Astrocyte of the cerebellum (primary cell): ENCODE data around the gene PICALM.
A peak's percentile ranks its signal among the peaks of the same experiment; 100 is the strongest.

Experiments
- DNase-seq: peaks from one replicate; pipeline ENCODE4 v3.0.0-alpha.2; 2011; ENCODE audit warnings: low read depth
- H3K4me3 ChIP-seq: 2 replicates; pipeline ENCODE4 v1.5.1; 2011; ENCODE audit warnings: mild to moderate bottlenecking, low read depth, low read length, moderate library complexity
- CTCF ChIP-seq: IDR thresholded peaks from 2 replicates; pipeline ENCODE4 v1.5.1; 2012; ENCODE audit warnings: low read length, low read depth, moderate library complexity, mild to moderate bottlenecking; ENCODE audit errors: missing control alignments
- in situ Hi-C: cut with HindIII; loops from 2 replicates; pipeline ENCODE4 v1.10.0; 2017; ENCODE audit warnings: low sequenced_read_pairs

PICALM gene

GRCh38 chr11:85945296-85945695 is 123.6 kb downstream of the PICALM start:
- no peak overlapping the region for H3K4me3 ChIP-seq
- no peak for TF ChIP-seq CTCF
- no peak for DNase-seq
- in situ Hi-C loops = no loop called here

DNA sequence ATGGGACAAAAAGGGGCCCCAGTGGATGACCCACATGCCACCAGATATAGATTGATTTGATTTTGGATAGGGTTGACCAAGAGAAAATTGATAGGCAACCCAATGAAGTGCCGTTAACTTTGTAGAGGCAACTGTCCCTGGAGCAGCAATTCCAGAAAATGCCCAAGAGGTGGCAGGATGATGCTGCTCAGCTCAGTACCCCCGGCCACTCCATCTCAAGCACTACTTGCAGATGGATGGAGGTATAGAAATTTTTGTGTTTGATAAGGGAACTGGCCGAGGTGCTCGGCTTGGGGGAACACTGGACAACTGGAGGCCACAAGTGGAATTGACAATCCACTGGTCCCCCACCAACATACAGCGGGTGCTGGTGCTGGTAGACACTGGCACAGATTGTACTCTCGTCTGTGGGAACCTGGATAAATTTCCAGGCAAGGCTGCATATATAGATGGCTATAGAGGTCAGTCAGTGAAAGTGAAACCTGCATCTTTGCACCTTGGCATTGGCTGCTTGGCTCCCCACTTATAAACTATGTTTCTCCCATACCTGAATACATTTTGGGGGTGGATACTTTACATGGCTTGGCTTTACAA is 127.4 kb downstream of the PICALM start:
- TF ChIP-seq CTCF = peak; percentile 69
- no peak overlapping the region for H3K4me3 ChIP-seq
- peak; percentile 37 for DNase-seq
- in situ Hi-C loops = no loop called here

DNA sequence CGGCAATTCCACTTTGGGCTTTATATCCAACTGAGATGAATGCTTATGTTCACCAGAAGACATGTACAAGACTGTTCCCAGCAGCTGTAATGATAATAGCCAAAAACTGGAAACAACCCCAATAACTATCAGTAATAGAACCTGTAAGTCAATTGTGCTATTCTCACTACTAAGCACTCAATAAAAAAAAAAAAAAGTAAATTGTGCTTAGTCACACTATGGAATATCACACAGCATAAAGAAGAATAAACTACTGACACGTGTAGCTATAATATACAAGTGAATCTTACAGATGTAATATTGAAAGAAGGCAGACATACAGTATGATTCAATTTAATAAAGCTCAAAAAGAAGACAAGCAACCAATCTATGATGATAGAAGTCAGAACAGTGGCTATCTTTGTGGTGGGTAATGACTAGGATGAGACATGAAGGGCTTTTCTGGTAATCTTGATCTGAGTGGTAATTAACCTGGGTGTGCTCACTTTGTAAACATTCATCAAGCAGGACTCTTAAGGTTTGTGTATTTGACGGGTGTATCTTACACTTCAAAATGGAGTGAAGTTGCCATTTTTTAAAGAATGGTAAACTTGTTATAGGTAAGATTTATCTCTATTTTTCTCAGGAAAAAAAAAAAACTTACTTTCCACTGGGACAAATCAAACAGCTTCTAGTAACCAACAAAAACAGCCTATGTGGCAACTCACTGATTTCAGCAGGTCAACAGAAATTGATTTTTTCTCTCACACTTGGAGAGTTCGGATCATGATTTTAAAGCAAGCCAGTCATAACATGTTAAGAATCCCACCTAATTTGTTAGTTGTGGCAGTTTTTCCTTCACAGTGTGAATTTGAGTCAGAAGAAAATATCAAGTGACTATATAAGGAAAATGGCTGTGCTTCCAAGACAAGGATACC is 129.5 kb downstream of the PICALM start:
- in situ Hi-C loops = no loop called here
- TF ChIP-seq CTCF = no peak
- H3K4me3 ChIP-seq = no peak overlapping the region
- no peak for DNase-seq

GRCh38 chr11:85937835-85938234 is 131.0 kb downstream of the PICALM start:
- in situ Hi-C loops = no loop called here
- no peak for DNase-seq
- no peak for TF ChIP-seq CTCF
- no peak overlapping the region for H3K4me3 ChIP-seq

- no peak overlapping the region for H3K4me3 ChIP-seq
- TF ChIP-seq CTCF = no peak
- in situ Hi-C loops = no loop called here
- no peak for DNase-seq
Observed at GRCh38 chr11:85935751-85936150, 133.1 kb downstream of the PICALM start.

DNA sequence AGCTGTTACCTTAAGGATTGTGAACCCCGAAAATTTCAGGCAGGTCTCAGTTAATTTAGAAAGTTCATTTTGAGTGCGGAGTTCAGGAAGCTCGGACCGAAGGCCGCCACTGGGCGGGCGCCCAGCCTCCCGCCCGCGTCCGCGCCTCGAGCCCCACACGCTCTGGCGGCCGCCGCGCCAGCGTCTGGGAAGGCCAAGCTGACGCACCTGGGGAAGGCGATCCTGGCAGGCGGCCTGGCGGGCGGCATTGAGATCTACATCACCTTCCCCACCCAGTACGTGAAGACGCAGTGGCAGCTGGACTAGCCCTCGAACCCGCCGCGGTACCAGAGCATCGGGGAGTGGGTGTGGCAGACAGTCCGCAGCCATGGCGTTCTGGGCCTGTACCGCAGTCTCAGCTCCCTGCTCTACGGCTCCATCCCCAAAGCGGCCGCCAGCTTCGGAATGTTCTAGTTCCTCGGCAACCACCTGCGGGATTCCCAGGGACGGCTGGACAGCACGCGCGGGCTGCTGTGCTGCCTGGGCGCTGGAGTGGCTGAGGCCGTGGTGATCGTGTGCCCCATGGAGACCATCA is 134.2 kb downstream of the PICALM start:
- H3K4me3 ChIP-seq = no peak overlapping the region
- no peak for DNase-seq
- in situ Hi-C loops = no loop called here
- TF ChIP-seq CTCF = no peak
